ENCODE results near the gene NUP214.

Gene NUP214

GRCh38 chr9:131146186-131146585 is 20.8 kb downstream of the NUP214 start:
- Histone ChIP-seq H3K27ac (replicated peaks) (no peak overlapping the region), H3K27me3 (ENCODE audit: insufficient read depth, poor library complexity, severe bottlenecking) (no peaks in the 10 kb centered on the region), H3K4me3 (replicated peaks; ENCODE audit: insufficient read depth, low read length) (no peak overlapping the region)
- DNase-seq (ENCODE audit: low read depth in 1 of 2, low spot score in 1 of 2): no peak
- TF ChIP-seq CTCF (IDR thresholded peaks at IDR 0.05; ENCODE audit: insufficient read depth, low read length): no peak
- no peak for TF ChIP-seq GABPA (IDR thresholded peaks at IDR 0.05; ENCODE audit: low read depth)
- TF ChIP-seq POLR2AphosphoS5 (IDR thresholded peaks at IDR 0.05; ENCODE audit: low read depth): no peak
- no peak for TF ChIP-seq REST (IDR thresholded peaks at IDR 0.05; ENCODE audit: insufficient replicate concordance, low read depth)
- TF ChIP-seq SPI1 (IDR thresholded peaks at IDR 0.05; ENCODE audit: borderline replicate concordance, low read depth): no peak

GRCh38 chr9:131148276-131148675 is 22.9 kb downstream of the NUP214 start:
- no peak for DNase-seq (ENCODE audit: low read depth in 1 of 2, low spot score in 1 of 2)
- H3K27me3 ChIP-seq (ENCODE audit: insufficient read depth, poor library complexity, severe bottlenecking): no peaks in the 10 kb centered on the region
- H3K4me3 ChIP-seq (replicated peaks; ENCODE audit: insufficient read depth, low read length): no peak overlapping the region
- no peak overlapping the region for H3K27ac ChIP-seq (replicated peaks)
- TF ChIP-seq SPI1 (IDR thresholded peaks at IDR 0.05; ENCODE audit: borderline replicate concordance, low read depth): no peak
- TF ChIP-seq CTCF (IDR thresholded peaks at IDR 0.05; ENCODE audit: insufficient read depth, low read length): no peak
- no peak for TF ChIP-seq POLR2AphosphoS5 (IDR thresholded peaks at IDR 0.05; ENCODE audit: low read depth)

- no peak for DNase-seq (ENCODE audit: low read depth in 1 of 2, low spot score in 1 of 2)
- Histone ChIP-seq H3K27me3 (ENCODE audit: insufficient read depth, poor library complexity, severe bottlenecking) (no peaks in the 10 kb centered on the region), H3K27ac (replicated peaks) (no peak overlapping the region), H3K4me3 (replicated peaks; ENCODE audit: insufficient read depth, low read length) (no peak overlapping the region)
- TF ChIP-seq GABPA (IDR thresholded peaks at IDR 0.05; ENCODE audit: low read depth) (no peak), SPI1 (IDR thresholded peaks at IDR 0.05; ENCODE audit: borderline replicate concordance, low read depth) (no peak), POLR2AphosphoS5 (IDR thresholded peaks at IDR 0.05; ENCODE audit: low read depth) (no peak), CTCF (IDR thresholded peaks at IDR 0.05; ENCODE audit: insufficient read depth, low read length) (no peak), REST (IDR thresholded peaks at IDR 0.05; ENCODE audit: insufficient replicate concordance, low read depth) (no peak)
Observed at GRCh38 chr9:131148966-131149687, 23.7 kb downstream of the NUP214 start.

- no peak overlapping the region for H3K27ac ChIP-seq (replicated peaks)
- H3K4me3 ChIP-seq (replicated peaks; ENCODE audit: insufficient read depth, low read length): no peak overlapping the region
Observed at GRCh38 chr9:131149688-131150053, 24.3 kb downstream of the NUP214 start.

More at GRCh38 chr9:131149688-131150053, 24.3 kb downstream of the NUP214 start:
- TF ChIP-seq POLR2AphosphoS5 (IDR thresholded peaks at IDR 0.05; ENCODE audit: low read depth) (no peak), GABPA (IDR thresholded peaks at IDR 0.05; ENCODE audit: low read depth) (no peak), CTCF (IDR thresholded peaks at IDR 0.05; ENCODE audit: insufficient read depth, low read length) (no peak), SPI1 (IDR thresholded peaks at IDR 0.05; ENCODE audit: borderline replicate concordance, low read depth) (no peak), REST (IDR thresholded peaks at IDR 0.05; ENCODE audit: insufficient replicate concordance, low read depth) (no peak)
- no peak for DNase-seq (ENCODE audit: low read depth in 1 of 2, low spot score in 1 of 2)
- no peaks in the 10 kb centered on the region for H3K27me3 ChIP-seq (ENCODE audit: insufficient read depth, poor library complexity, severe bottlenecking)
